KMS-11 (cell line): ENCODE data around the gene NOXO1.
A peak's percentile ranks its signal among the peaks of the same experiment; 100 is the strongest.

Experiments
- H2AFZ ChIP-seq: fragments of 200-600 bp; sonication (generic); 2 replicates; pipeline ENCODE4 v1.6.1; 2016; ENCODE audit warnings: antibody characterized with exemption, mixed run types, low read depth
- H3K27ac ChIP-seq: fragments of 200-600 bp; sonication (generic); 2 replicates; pipeline ENCODE4 v1.6.1; 2016; ENCODE audit warnings: mild to moderate bottlenecking, mixed run types
- H3K27me3 ChIP-seq: fragments of 200-600 bp; sonication (generic); 2 replicates; pipeline ENCODE4 v1.6.1; 2017; ENCODE audit warnings: mild to moderate bottlenecking, low read depth, mixed run types, moderate library complexity; ENCODE audit not compliant: insufficient read depth
- H3K36me3 ChIP-seq: fragments of 200-600 bp; sonication (generic); 2 replicates; pipeline ENCODE4 v1.6.1; 2017; ENCODE audit warnings: mild to moderate bottlenecking, mixed run types; ENCODE audit not compliant: insufficient read depth
- H3K4me1 ChIP-seq: fragments of 200-600 bp; sonication (generic); 2 replicates; pipeline ENCODE4 v1.6.1; 2016; ENCODE audit warnings: mild to moderate bottlenecking, low read depth, mixed run types; ENCODE audit not compliant: poor library complexity, severe bottlenecking
- H3K4me2 ChIP-seq: fragments of 200-600 bp; sonication (generic); 2 replicates; pipeline ENCODE4 v1.7.0; 2016; ENCODE audit warnings: mild to moderate bottlenecking, mixed run types
- H3K4me3 ChIP-seq: fragments of 200-600 bp; sonication (generic); IDR thresholded peaks from 2 replicates; pipeline ENCODE4 v1.6.1; 2017; ENCODE audit warnings: low read depth, low read length, mixed read lengths; ENCODE audit not compliant: insufficient read depth
- H3K79me2 ChIP-seq: fragments of 200-600 bp; sonication (generic); 2 replicates; pipeline ENCODE4 v1.6.1; 2016; ENCODE audit warnings: low read depth, mixed run types; ENCODE audit not compliant: insufficient read depth
- H3K9ac ChIP-seq: fragments of 200-600 bp; sonication (generic); 2 replicates; pipeline ENCODE4 v1.6.1; 2016; ENCODE audit warnings: mild to moderate bottlenecking, mixed run types
- H4K20me1 ChIP-seq: fragments of 200-600 bp; sonication (generic); 2 replicates; pipeline ENCODE4 v1.6.1; 2016; ENCODE audit warnings: mild to moderate bottlenecking, mixed run types; ENCODE audit not compliant: insufficient read depth
- CTCF ChIP-seq: fragments of 200-600 bp; sonication (generic); conservative IDR thresholded peaks from 2 replicates; pipeline ENCODE4 v1.6.1; 2017; ENCODE audit warnings: low read depth, mild to moderate bottlenecking, antibody characterized with exemption, low read length, moderate library complexity, mixed read lengths

Gene NOXO1

GRCh38 chr16:1932050-1933028 is 48.9 kb downstream of the NOXO1 start:
- Histone ChIP-seq H3K4me3 (no peak overlapping the region), H3K79me2 (no peaks in the 10 kb centered on the region), H4K20me1 (no peaks in the 10 kb centered on the region), H2AFZ (no peak overlapping the region), H3K9ac (no peak overlapping the region), H3K27me3 (peaks cover 21% of the 10 kb centered on the region; the same call in 1 of the 2 replicates), H3K36me3 (no peaks in the 10 kb centered on the region), H3K4me1 (peaks cover 3% of the 10 kb centered on the region), H3K4me2 (no peak overlapping the region), H3K27ac (no peak overlapping the region)
- no peak for TF ChIP-seq CTCF

- peaks cover 3% of the 10 kb centered on the region for H3K4me1 ChIP-seq
- no peak overlapping the region for H3K4me3 ChIP-seq
- no peak overlapping the region for H3K4me2 ChIP-seq
- H3K27ac ChIP-seq: no peak overlapping the region
- no peak for TF ChIP-seq CTCF
- no peaks in the 10 kb centered on the region for H3K79me2 ChIP-seq
- H3K9ac ChIP-seq: no peak overlapping the region
- H2AFZ ChIP-seq: peak overlapping the region; percentile 98
- no peaks in the 10 kb centered on the region for H3K36me3 ChIP-seq
- peaks cover 33% of the 10 kb centered on the region; the same call in 1 of the 2 replicates for H3K27me3 ChIP-seq
- H4K20me1 ChIP-seq: no peaks in the 10 kb centered on the region
These were observed 50.9 kb downstream of the NOXO1 start for GRCh38 chr16:1930338-1930720.

- Histone ChIP-seq H2AFZ (peak overlapping the region; percentile 98), H3K4me2 (peak overlapping the region; percentile 51), H3K27me3 (peaks cover 37% of the 10 kb centered on the region), H3K36me3 (no peaks in the 10 kb centered on the region), H3K27ac (no peak overlapping the region), H3K4me1 (peaks cover 3% of the 10 kb centered on the region), H3K79me2 (no peaks in the 10 kb centered on the region), H3K9ac (peak overlapping the region; percentile 37; the same call in 1 of the 2 replicates), H4K20me1 (no peaks in the 10 kb centered on the region), H3K4me3 (no peak overlapping the region)
- TF ChIP-seq CTCF: peak; percentile 88
These were observed 51.5 kb downstream of the NOXO1 start for GRCh38 chr16:1929578-1930337.

GRCh38 chr16:1929105-1929504 is 52.2 kb downstream of the NOXO1 start:
- Histone ChIP-seq H3K9ac (peak overlapping the region; percentile 37; the same call in 1 of the 2 replicates), H4K20me1 (no peaks in the 10 kb centered on the region), H3K4me1 (peaks cover 3% of the 10 kb centered on the region), H3K79me2 (no peaks in the 10 kb centered on the region), H3K27ac (no peak overlapping the region), H3K4me3 (no peak overlapping the region), H3K27me3 (peaks cover 43% of the 10 kb centered on the region), H2AFZ (peak overlapping the region; percentile 98), H3K4me2 (peak overlapping the region; percentile 19), H3K36me3 (no peaks in the 10 kb centered on the region)
- TF ChIP-seq CTCF: no peak
